Endothelial cell of umbilical vein (primary cell): ENCODE measurements around the gene RALGPS1. TPM values are rescaled to one million over a fixed set of nuclear protein-coding genes. Genes with fewer than 3 reads are reported as not detected.

Source experiments
- BruUV-seq: library from RNA; stranded (reverse); fragments of 400-500 nt; replicated peaks from 2 replicates; lab custom pipeline; 2021; lab: Mats Ljungman, UMichigan
- CTCF ChIA-PET: fragments of 300-600, 350-600 bp; sonication (Branson Sonifier 250); formaldehyde crosslinking; loops from one replicate; lab custom pipeline; 2021; ENCODE audit warnings: antibody characterized with exemption, inconsistent platforms; lab: Charles Lee
- POLR2A ChIA-PET: fragments of 300-600, 350-600 bp; sonication (Branson Sonifier 250); formaldehyde crosslinking; loops from one replicate; lab custom pipeline; 2021; ENCODE audit warnings: antibody characterized with exemption, inconsistent platforms; lab: Charles Lee
- DNase-seq: peaks from one replicate; pipeline ENCODE4 v3.0.0-alpha.2; 2011; ENCODE audit warnings: low read depth, low spot score
- FAIRE-seq: peaks from 2 replicates; lab custom pipeline; 2011; peaks lifted over from hg19 to GRCh38; lab: Jason Lieb, UNC
- H2AFZ ChIP-seq: 2 replicates; pipeline ENCODE4 v1.6.0; 2012; ENCODE audit warnings: low read depth, low read length, control low read depth, inconsistent platforms
- H3K27ac ChIP-seq: 2 replicates; pipeline ENCODE4 v1.5.1; 2011; ENCODE audit warnings: low read depth, mild to moderate bottlenecking, control low read depth, low read length, moderate library complexity; ENCODE audit not compliant: insufficient read depth
- H3K27me3 ChIP-seq, 2 experiments: 2 replicates each; pipeline versions ENCODE4 v1.6.0 to v1.6.1; 2011; ENCODE audit warnings: low read length in 2 of 2, mixed read lengths in 1 of 2; ENCODE audit not compliant: control insufficient read depth in 2 of 2, insufficient read depth in 2 of 2
- H3K36me3 ChIP-seq, 2 experiments: 2 replicates in 1 of 2; 3 replicates in 1 of 2; pipeline ENCODE4 v1.5.1; 2011; ENCODE audit warnings: low read length in 2 of 2, mild to moderate bottlenecking in 1 of 2, moderate library complexity in 1 of 2; ENCODE audit not compliant: control insufficient read depth in 2 of 2, insufficient read depth in 2 of 2; ENCODE audit errors: extremely low read depth in 1 of 2
- H3K4me1 ChIP-seq: 3 replicates; pipeline ENCODE4 v1.5.1; 2011; ENCODE audit warnings: mild to moderate bottlenecking, low read length; ENCODE audit not compliant: control insufficient read depth, insufficient read depth; ENCODE audit errors: extremely low read depth
- H3K4me2 ChIP-seq: 2 replicates; pipeline ENCODE4 v1.6.1; 2011; ENCODE audit warnings: low read length, control low read depth, mixed read lengths; ENCODE audit not compliant: insufficient read depth
- H3K4me3 ChIP-seq, 3 experiments: fragments of 200-600 bp in 1 of 3; sonication (generic), shearing (Covaris generic) in 1 of 3; replicated peaks in 1 of 3; 2 replicates each; pipeline ENCODE4 v1.5.1; 2011 to 2016; ENCODE audit warnings: control low read depth in 3 of 3, low read length in 3 of 3, mild to moderate bottlenecking in 2 of 3, inconsistent platforms in 1 of 3, low read depth in 1 of 3, moderate library complexity in 1 of 3; ENCODE audit not compliant: insufficient read depth in 1 of 3
- H3K79me2 ChIP-seq: 2 replicates; pipeline ENCODE4 v1.6.0; 2012; ENCODE audit warnings: low read length, inconsistent platforms; ENCODE audit not compliant: control insufficient read depth, insufficient read depth
- H3K9ac ChIP-seq: replicated peaks from 2 replicates; pipeline ENCODE3; 2011; ENCODE audit warnings: low read length, control low read depth; ENCODE audit not compliant: insufficient read depth; ENCODE audit errors: extremely low read depth
- H3K9me1 ChIP-seq: replicated peaks from 3 replicates; pipeline ENCODE4 v1.6.0; 2011; ENCODE audit warnings: mild to moderate bottlenecking, low read length; ENCODE audit not compliant: control insufficient read depth, insufficient read depth; ENCODE audit errors: extremely low read depth
- H3K9me3 ChIP-seq: replicated peaks from 2 replicates; pipeline ENCODE4 v1.5.1; 2012; ENCODE audit warnings: low read length, inconsistent platforms; ENCODE audit not compliant: control insufficient read depth, insufficient read depth
- H4K20me1 ChIP-seq: replicated peaks from 2 replicates; pipeline ENCODE3; 2011; ENCODE audit warnings: mild to moderate bottlenecking, low read length; ENCODE audit not compliant: control insufficient read depth, insufficient read depth; ENCODE audit errors: extremely low read depth
- EZH2 ChIP-seq: IDR thresholded peaks from 2 replicates; pipeline ENCODE4 v1.6.1; 2012; ENCODE audit warnings: borderline replicate concordance, low read depth, mild to moderate bottlenecking, moderate library complexity, low read length, inconsistent platforms; ENCODE audit not compliant: severe bottlenecking
- FOS ChIP-seq: IDR thresholded peaks from 2 replicates; pipeline ENCODE4 v1.6.1; 2011; ENCODE audit warnings: mild to moderate bottlenecking, low read length, moderate library complexity, borderline replicate concordance; ENCODE audit not compliant: insufficient read depth
- MYC ChIP-seq: IDR thresholded peaks from one replicate; pipeline ENCODE4 v1.6.1; 2011; ENCODE audit warnings: mild to moderate bottlenecking, low read depth, low read length
- POLR2AphosphoS5 ChIP-seq: IDR thresholded peaks from 2 replicates; pipeline ENCODE4 v1.6.1; 2012; ENCODE audit warnings: low read depth, mild to moderate bottlenecking, control low read depth, low read length, moderate library complexity; ENCODE audit not compliant: insufficient read depth
- dilution Hi-C: fragments of 300-500 bp; cut with MboI; formaldehyde crosslinking; loops from one replicate; pipeline ENCODE4 v1.15.0; 2019; ENCODE audit warnings: low sequenced_read_pairs; ENCODE audit not compliant: extremely low pct_ligation_motif_present
- intact Hi-C: fragments of 100-400 bp; cut with micrococcal nuclease; formaldehyde crosslinking; loops from one replicate; pipeline ENCODE4 v1.10.0; 2022
- polyA plus RNA-seq, 4 experiments: library from polyadenylated mRNA; depleted of rRNA in 3 of 4; stranded (reverse) in 3 of 4; unstranded in 1 of 4; fragments of >200 nt; gene quantifications; 2 replicates each; pipeline versions ENCODE4 v1.2.1 to v1.2.3, GENCODE V29; 2011 to 2012; ENCODE audit warnings: missing spikeins in 1 of 4
- total RNA-seq: library from RNA; stranded (reverse); gene quantifications from 2 replicates; pipeline ENCODE4 v1.2.3, GENCODE V29; 2021
- TF ChIP-seq, protein P1 (sequence below): IDR thresholded peaks from 2 replicates; pipeline ENCODE4 v1.6.1; 2011; ENCODE audit not compliant: insufficient read depth, insufficient read length
- TF ChIP-seq, protein P2 (sequence below), 2 donors: IDR thresholded peaks; 1 replicate in 1 of 2; 2 replicates in 1 of 2; pipeline ENCODE4 v1.5.1; 2011; ENCODE audit warnings: low read length in 2 of 2, mild to moderate bottlenecking in 2 of 2, moderate library complexity in 2 of 2, control low read depth in 1 of 2, inconsistent platforms in 1 of 2, low read depth in 1 of 2; ENCODE audit not compliant: insufficient read depth in 1 of 2; ENCODE audit errors: extremely low read depth in 1 of 2

The RALGPS1 gene
- total and polyA plus RNA-seq, 2 donors (not counting 3 experiments of a cell fraction or from before 2014, with no cell fraction given): 3.8 to 5.5 TPM

DNA sequence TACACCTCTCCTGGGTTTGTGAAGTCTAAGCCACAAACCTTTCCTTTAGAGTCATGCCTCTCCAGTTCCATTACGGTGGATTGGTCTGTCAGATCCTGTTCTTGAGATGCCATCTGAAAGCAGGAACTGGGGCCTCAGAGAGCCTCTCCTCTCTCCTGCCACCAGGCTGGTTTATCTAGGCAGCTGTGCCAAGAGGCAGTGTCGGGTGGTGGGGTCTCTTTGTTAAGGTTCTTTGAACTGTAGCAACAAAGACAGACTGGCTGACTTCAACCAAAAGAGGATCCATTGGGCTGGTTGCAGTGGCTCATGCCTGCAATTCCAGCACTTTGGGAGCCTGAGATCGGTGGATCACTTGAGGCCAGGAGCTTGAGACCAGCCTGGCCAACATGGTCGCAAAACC is 273.8 kb downstream of the RALGPS1 start:
- H3K4me2 ChIP-seq: no peak overlapping the region
- no peaks in the 10 kb centered on the region for H3K9me1 ChIP-seq
- H4K20me1 ChIP-seq: no peaks in the 10 kb centered on the region
- TF ChIP-seq POLR2AphosphoS5 (no peak), MYC (no peak), FOS (no peak), EZH2 (no peak)
- TF ChIP-seq, protein P1, sequence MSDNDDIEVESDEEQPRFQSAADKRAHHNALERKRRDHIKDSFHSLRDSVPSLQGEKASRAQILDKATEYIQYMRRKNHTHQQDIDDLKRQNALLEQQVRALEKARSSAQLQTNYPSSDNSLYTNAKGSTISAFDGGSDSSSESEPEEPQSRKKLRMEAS: no peak
- TF ChIP-seq, protein P2, sequence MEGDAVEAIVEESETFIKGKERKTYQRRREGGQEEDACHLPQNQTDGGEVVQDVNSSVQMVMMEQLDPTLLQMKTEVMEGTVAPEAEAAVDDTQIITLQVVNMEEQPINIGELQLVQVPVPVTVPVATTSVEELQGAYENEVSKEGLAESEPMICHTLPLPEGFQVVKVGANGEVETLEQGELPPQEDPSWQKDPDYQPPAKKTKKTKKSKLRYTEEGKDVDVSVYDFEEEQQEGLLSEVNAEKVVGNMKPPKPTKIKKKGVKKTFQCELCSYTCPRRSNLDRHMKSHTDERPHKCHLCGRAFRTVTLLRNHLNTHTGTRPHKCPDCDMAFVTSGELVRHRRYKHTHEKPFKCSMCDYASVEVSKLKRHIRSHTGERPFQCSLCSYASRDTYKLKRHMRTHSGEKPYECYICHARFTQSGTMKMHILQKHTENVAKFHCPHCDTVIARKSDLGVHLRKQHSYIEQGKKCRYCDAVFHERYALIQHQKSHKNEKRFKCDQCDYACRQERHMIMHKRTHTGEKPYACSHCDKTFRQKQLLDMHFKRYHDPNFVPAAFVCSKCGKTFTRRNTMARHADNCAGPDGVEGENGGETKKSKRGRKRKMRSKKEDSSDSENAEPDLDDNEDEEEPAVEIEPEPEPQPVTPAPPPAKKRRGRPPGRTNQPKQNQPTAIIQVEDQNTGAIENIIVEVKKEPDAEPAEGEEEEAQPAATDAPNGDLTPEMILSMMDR (IDR thresholded peaks at IDR 0.05; ENCODE audit: extremely low read depth in 1 of 2, insufficient read depth in 1 of 2, low read depth in 1 of 2, low read length in 2 of 2): no peak
- DNase-seq (no peak), FAIRE-seq (no peak)
- no peaks in the 10 kb centered on the region for H3K9me3 ChIP-seq
- dilution Hi-C loops: no loop called here
- peaks cover 22% of the 10 kb centered on the region for H3K4me1 ChIP-seq
- no peaks in the 10 kb centered on the region for H3K27me3 ChIP-seq
- no peaks in the 10 kb centered on the region for H3K36me3 ChIP-seq
- intact Hi-C loops: no loop called here
- BruUV-seq: no TSS peak
- H3K4me3 ChIP-seq: no peak overlapping the region
- H3K9ac ChIP-seq: no peak overlapping the region
- H3K79me2 ChIP-seq: no peaks in the 10 kb centered on the region
- POLR2A ChIA-PET: no interaction called here
- no peak overlapping the region for H3K27ac ChIP-seq
- CTCF ChIA-PET: interaction anchor here (0.6 to 2.1 kb wide), 3 partner anchors 10 to 248 kb away, joined by 3 to 7 read pairs (median 5); no protein-coding TSS in a partner anchor
- H2AFZ ChIP-seq: no peak overlapping the region
